22Rv1 (cell line): Measurements from ENCODE around the gene HACD4.

ENCODE experiments used
- H3K27ac ChIP-seq: fragments of 450-650 bp; 2 replicates; pipeline ENCODE4 v1.5.1; 2017
- ZFX ChIP-seq: fragments of 450-650 bp; IDR thresholded peaks from 2 replicates; pipeline ENCODE4 v1.6.1; 2017; ENCODE audit warnings: antibody characterized with exemption, borderline replicate concordance
- TF ChIP-seq, protein P1 (sequence below): fragments of 450-650 bp; IDR thresholded peaks from 2 replicates; pipeline ENCODE4 v1.5.1; 2017; ENCODE audit warnings: mild to moderate bottlenecking

Gene HACD4

DNA sequence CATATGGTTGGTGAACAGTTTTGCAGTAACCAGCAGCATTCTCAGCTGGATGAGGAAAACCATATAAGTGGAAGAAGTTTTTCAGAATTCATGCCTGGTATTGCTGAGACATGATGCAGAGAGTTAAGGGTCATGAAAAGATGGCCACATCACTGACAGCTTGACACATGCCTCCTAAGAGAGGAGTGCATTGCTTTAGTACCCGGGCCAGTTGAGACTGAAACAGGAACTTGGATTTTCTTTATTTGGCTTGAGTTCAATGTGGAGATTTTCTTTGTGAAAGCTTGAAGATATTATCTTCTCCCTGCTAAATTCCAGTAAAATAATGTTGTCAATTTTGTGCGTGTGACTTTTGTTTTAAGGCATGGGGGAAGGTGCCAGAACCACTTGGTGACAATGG, 35.8 kb downstream of the HACD4 start:
- no peak overlapping the region for H3K27ac ChIP-seq
- TF ChIP-seq ZFX, result no peak
- TF ChIP-seq, protein P1, sequence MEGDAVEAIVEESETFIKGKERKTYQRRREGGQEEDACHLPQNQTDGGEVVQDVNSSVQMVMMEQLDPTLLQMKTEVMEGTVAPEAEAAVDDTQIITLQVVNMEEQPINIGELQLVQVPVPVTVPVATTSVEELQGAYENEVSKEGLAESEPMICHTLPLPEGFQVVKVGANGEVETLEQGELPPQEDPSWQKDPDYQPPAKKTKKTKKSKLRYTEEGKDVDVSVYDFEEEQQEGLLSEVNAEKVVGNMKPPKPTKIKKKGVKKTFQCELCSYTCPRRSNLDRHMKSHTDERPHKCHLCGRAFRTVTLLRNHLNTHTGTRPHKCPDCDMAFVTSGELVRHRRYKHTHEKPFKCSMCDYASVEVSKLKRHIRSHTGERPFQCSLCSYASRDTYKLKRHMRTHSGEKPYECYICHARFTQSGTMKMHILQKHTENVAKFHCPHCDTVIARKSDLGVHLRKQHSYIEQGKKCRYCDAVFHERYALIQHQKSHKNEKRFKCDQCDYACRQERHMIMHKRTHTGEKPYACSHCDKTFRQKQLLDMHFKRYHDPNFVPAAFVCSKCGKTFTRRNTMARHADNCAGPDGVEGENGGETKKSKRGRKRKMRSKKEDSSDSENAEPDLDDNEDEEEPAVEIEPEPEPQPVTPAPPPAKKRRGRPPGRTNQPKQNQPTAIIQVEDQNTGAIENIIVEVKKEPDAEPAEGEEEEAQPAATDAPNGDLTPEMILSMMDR, result no peak

DNA sequence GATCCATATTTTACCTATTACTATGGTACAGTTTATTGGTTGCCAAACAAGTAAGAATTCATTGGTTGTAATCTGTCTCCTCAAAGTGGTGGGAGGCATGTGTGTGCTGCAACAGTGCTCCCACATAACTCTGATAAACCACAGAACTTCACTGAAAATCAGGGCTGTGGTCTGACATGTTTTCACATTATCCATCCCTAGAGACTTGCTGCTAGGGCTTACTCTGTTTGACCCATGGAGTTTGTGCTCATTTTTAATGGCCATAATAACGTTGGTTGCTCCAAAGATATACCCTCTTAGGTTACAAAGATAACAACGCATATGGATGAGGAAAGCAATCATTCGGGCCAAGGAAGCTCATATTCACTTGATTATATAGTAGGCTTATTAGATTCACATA, 37.0 kb downstream of the HACD4 start:
- TF ChIP-seq, protein P1, result no peak
- TF ChIP-seq ZFX, result no peak
- no peak overlapping the region for H3K27ac ChIP-seq

DNA sequence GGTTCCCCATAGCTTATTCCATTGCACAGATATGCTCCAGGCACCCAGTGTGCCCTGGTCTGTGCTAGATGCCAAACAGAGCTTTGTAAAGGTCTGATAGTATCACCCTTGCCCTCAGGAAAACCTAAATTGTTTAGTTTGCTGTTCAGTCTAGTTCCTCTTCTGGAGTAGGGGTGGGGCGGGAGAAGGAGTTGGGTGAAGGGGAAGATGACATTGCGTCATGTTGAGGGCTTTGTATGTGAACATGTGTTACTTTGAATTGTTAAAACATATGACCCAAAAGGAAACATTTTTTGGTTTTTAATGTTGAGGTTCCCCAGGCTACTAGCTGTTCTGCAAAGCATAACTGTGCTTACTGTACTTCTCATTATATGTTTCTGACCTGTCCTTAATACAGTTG, 40.6 kb downstream of the HACD4 start:
- no peak overlapping the region for H3K27ac ChIP-seq
- TF ChIP-seq, protein P1, result no peak
- no peak for TF ChIP-seq ZFX

DNA sequence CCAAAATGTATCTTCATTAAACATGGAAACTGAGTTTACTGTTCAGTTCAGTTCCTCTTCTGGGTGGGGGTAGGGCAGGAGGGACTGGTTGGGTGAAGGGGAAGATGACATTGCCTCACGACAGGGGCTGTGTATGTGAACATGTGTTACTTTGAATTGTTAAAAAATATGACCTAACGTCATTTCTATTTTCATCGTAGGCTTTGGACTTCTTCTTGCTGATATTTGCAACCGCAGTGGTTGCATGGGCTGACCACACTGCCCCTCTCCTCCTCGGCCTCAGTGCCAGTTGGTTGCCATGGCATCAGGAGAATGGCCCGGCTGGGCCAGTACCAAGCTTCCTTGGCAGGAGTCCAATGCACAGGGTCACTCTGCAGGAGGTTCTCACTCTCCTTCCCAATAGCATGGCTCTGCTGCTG, 41.5 kb downstream of the HACD4 start:
- TF ChIP-seq, protein P1, result no peak
- no peak for TF ChIP-seq ZFX

DNA sequence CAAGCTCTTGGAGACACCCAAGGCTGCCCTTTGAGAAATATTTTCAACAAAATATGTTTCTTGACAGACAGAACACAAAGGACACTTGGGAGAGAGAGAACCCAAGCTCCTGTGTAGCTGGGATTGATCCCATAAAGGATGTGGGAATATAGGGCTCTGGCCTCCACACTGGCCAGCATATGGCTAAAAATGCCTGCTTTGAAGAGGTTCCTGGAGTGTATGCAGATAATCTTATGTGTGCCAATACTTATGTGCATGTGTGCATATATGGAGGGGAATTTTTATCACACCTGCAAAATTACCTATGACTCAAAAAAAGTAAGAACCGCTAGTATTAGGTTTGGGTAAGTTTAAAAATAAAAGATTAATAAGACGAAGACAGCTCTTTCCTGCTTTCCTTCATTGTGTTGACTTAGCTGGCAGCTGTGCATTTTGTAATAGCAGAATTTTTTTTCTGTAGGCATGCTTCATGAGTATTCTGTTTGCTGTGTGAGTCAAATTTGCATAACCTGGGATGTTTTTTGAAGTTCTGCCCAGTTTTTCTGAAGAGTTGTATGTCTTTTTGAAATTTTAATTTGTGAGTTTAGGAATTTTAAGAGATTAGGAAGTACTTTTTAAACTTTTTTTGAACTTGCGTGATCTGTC, 42.6 kb downstream of the HACD4 start:
- TF ChIP-seq ZFX, result no peak
- TF ChIP-seq, protein P1, result no peak
- no peak overlapping the region for H3K27ac ChIP-seq

More for the DNA sequence above, 41.5 kb downstream of the HACD4 start:
- H3K27ac ChIP-seq, result no peak overlapping the region

DNA sequence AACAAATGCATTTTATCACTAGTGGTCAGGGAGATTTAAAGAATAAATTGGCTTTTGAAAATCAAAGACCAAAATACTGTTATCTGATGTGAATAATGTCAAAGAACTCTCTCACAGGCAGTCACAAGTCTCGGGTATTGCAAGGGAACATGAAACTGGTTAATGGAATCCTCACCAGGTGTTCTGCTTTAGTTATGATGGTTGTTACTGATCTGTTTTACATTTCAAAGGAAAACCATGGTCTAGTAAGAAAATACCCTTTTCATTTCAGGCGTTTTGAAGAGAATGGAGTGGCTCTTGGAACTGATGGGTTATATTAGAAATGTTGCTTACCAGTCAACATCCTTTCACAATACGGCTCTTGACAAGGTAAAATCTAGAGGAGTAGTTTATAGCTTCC, 43.4 kb downstream of the HACD4 start:
- H3K27ac ChIP-seq, result no peak overlapping the region
- TF ChIP-seq, protein P1, result no peak
- no peak for TF ChIP-seq ZFX

DNA sequence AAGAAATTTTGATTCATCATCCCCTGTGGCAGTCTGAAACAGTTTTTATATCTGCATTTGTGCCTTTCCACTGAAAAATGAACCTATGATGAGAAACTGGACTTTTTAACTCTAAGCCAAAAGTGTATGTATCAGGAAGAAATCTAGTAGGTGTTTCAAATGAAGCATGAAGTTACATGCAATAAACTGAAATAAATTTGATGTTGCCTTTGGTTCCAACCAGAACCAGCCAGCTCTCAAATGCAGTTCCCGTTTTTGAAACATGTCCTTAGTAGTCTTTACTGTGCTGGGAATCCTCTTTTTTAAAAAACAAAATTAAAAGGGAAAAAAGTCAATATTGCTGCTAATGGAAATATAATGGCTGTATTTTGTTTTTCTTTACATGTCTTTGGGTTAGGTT, 43.9 kb downstream of the HACD4 start:
- TF ChIP-seq, protein P1, result no peak
- no peak for TF ChIP-seq ZFX
- no peak overlapping the region for H3K27ac ChIP-seq
